GM12892 (cell line): Measurements from ENCODE around the gene ARAP3.

Source experiments
- POLR2A ChIP-seq: IDR thresholded peaks from 2 replicates; pipeline ENCODE4 v1.6.1; 2011; ENCODE audit warnings: low read depth, low read length, control low read depth
- POLR2AphosphoS5 ChIP-seq: IDR thresholded peaks from 2 replicates; pipeline ENCODE4 v1.6.1; 2011; ENCODE audit warnings: low read depth, low read length, control low read depth
- TAF1 ChIP-seq: IDR thresholded peaks from 2 replicates; pipeline ENCODE4 v1.6.1; 2011; ENCODE audit warnings: low read depth, mild to moderate bottlenecking, control low read depth, low read length, borderline replicate concordance

DNA sequence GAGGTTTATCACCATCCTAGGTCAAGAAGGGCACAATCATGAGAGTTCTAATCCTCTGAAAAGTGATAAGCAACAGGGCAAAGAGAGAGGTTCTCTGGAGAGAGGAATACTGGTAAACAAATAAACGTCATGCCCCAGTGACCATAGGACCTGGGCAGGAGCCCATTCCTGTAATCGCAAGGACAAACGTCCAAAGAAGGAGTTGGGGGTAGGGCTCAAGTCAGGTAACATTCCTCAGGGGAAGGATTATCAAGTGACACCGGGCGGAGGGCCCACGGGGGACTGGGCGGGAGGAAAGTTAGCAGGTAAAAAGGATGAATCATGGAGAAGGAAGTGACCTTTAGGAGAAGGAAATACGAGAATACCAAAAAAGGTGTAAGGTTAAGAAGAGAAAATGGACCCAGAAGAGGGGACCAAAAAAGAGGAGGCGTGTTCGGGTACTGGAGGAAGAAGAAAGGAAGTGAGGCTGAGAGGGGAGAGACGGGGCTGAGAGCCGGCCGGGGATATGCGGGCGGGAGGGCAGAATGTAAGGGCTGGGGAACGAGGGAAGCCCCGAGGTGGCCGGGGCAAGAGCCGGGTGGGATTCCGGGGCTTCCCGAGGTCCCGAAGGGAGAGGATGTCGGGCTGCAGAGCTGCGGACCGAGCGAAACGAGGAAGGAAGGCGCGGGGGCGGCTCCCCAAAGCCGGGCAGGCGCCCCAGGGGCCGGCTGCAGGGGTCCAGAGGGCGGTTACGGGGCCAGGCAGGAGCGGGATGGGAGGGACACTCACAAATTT, 63.8 kb downstream of the ARAP3 start:
- TF ChIP-seq POLR2AphosphoS5 (no peak; the same call in 1 of the 2 replicates), POLR2A (no peak), TAF1 (no peak)
